Measurements from ENCODE around the gene ALK.

ALK gene

DNA sequence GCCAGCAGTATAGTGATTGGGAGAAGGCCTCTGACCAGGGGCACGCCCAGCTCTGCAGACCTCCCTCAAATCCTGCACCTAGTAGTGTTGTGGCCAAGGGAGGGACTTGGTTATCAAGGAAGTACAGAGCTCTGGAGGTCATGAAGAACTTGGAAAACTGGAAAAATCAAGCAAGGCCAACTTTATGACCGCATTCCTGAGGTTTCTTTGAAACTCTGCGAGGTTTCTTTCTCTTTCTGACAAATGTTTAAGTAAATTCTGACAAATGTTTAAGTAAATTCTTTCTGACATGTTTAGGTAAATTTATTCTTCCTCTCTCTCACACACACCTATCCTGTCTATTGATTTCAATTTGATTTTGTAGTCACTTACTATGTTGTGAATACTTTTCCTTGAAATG is 775.2 kb downstream of the ALK start:
- TF ChIP-seq, protein P1, sequence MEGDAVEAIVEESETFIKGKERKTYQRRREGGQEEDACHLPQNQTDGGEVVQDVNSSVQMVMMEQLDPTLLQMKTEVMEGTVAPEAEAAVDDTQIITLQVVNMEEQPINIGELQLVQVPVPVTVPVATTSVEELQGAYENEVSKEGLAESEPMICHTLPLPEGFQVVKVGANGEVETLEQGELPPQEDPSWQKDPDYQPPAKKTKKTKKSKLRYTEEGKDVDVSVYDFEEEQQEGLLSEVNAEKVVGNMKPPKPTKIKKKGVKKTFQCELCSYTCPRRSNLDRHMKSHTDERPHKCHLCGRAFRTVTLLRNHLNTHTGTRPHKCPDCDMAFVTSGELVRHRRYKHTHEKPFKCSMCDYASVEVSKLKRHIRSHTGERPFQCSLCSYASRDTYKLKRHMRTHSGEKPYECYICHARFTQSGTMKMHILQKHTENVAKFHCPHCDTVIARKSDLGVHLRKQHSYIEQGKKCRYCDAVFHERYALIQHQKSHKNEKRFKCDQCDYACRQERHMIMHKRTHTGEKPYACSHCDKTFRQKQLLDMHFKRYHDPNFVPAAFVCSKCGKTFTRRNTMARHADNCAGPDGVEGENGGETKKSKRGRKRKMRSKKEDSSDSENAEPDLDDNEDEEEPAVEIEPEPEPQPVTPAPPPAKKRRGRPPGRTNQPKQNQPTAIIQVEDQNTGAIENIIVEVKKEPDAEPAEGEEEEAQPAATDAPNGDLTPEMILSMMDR (IDR thresholded peaks at IDR 0.05), result no peak
- no peaks in the 10 kb centered on the region for H3K27me3 ChIP-seq
- no peak overlapping the region for H3K27ac ChIP-seq
- DNase-seq, result no peak
- H3K4me3 ChIP-seq, result no peak overlapping the region
- no peaks in the 10 kb centered on the region for H3K9me3 ChIP-seq
- H3K4me1 ChIP-seq, result no peaks in the 10 kb centered on the region
- intact Hi-C loops (cut with DNase I; ENCODE audit: low total_unique reads), result no loop called here
- peaks cover 28 to 41% (median 29%) of the 10 kb centered on the region in 3 donors for H3K36me3 ChIP-seq

DNA sequence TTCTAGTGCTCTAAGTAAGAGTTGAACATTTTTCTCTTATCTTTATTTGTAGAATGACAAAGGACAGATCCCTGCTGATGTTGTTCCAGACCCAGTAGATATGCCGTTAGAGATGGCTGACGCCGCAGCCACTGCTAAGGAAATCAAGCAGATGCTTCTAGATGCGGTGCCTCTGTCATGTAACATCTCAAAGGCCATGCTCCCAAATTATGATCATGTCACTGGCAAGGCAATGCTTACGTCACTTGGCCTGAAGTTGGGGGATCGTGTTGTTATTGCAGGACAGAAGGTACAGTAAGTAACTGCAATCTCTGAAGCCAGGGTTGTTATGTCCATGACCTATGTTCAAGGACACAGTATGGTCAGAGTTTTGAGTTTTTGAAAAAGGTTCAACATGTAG is 777.7 kb downstream of the ALK start:
- intact Hi-C loops (cut with DNase I; ENCODE audit: low total_unique reads), result no loop called here
- Histone ChIP-seq H3K4me1 (no peaks in the 10 kb centered on the region), H3K27me3 (no peaks in the 10 kb centered on the region), H3K27ac (no peak overlapping the region), H3K36me3 (peaks cover 31 to 45% (median 36%) of the 10 kb centered on the region in 3 donors), H3K9me3 (no peaks in the 10 kb centered on the region), H3K4me3 (no peak overlapping the region)
- TF ChIP-seq, protein P1 (IDR thresholded peaks at IDR 0.05), result no peak
- DNase-seq, result no peak

Measured in tibial artery (tissue), 4 donors.